Stimulated activated CD8-positive, alpha-beta memory T cell treated with anti-CD3 and anti-CD28 coated beads, Interleukin-15, amount 100 ng/mL, for 1 hour (primary cell): ENCODE results near the gene ZBED4.
"Not testable (repeated sequence)": the region's sequence is repeated elsewhere in the genome, so short reads cannot be mapped to it uniquely, and the experiment has no call there.

Experiments
- DNase-seq: peaks from one replicate; pipeline ENCODE4 v3.0.0-alpha.2; 2020; ENCODE audit warnings: low read depth

The ZBED4 gene, protein sequence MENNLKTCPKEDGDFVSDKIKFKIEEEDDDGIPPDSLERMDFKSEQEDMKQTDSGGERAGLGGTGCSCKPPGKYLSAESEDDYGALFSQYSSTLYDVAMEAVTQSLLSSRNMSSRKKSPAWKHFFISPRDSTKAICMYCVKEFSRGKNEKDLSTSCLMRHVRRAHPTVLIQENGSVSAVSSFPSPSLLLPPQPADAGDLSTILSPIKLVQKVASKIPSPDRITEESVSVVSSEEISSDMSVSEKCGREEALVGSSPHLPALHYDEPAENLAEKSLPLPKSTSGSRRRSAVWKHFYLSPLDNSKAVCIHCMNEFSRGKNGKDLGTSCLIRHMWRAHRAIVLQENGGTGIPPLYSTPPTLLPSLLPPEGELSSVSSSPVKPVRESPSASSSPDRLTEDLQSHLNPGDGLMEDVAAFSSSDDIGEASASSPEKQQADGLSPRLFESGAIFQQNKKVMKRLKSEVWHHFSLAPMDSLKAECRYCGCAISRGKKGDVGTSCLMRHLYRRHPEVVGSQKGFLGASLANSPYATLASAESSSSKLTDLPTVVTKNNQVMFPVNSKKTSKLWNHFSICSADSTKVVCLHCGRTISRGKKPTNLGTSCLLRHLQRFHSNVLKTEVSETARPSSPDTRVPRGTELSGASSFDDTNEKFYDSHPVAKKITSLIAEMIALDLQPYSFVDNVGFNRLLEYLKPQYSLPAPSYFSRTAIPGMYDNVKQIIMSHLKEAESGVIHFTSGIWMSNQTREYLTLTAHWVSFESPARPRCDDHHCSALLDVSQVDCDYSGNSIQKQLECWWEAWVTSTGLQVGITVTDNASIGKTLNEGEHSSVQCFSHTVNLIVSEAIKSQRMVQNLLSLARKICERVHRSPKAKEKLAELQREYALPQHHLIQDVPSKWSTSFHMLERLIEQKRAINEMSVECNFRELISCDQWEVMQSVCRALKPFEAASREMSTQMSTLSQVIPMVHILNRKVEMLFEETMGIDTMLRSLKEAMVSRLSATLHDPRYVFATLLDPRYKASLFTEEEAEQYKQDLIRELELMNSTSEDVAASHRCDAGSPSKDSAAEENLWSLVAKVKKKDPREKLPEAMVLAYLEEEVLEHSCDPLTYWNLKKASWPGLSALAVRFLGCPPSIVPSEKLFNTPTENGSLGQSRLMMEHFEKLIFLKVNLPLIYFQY

GRCh38 chr22:49852898-49853894, at the start of gene ZBED4:
TSS of gene ZBED4 (plus strand) at chr22:49853844. CDS start at chr22:49883663, 29,819 bp downstream.
- peak; percentile 92 for DNase-seq

DNA sequence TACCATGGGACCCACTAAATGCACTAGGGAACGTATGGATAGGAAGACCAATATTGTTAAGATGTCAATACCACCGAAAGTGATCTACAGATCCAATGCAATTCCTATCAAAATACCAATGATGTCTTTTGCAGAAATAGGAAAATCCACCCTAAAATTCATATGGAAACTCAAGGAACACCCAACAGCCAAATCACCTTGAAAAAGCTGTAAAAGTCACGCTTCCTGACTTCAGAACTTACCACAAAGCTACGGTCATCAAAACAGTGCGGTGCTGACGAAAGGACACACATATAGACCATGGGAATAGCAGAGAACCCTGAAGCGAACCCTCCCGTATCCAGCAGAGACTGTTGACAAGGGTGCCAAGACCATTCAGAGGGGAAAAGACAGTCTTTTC, 46.5 kb upstream of the ZBED4 start:
- DNase-seq = no peak

- no peak for DNase-seq
Measured at GRCh38 chr22:49807780-49808708, 45.6 kb upstream of the ZBED4 start.

GRCh38 chr22:49810363-49811019, 43.2 kb upstream of the ZBED4 start:
- DNase-seq = no peak

DNA sequence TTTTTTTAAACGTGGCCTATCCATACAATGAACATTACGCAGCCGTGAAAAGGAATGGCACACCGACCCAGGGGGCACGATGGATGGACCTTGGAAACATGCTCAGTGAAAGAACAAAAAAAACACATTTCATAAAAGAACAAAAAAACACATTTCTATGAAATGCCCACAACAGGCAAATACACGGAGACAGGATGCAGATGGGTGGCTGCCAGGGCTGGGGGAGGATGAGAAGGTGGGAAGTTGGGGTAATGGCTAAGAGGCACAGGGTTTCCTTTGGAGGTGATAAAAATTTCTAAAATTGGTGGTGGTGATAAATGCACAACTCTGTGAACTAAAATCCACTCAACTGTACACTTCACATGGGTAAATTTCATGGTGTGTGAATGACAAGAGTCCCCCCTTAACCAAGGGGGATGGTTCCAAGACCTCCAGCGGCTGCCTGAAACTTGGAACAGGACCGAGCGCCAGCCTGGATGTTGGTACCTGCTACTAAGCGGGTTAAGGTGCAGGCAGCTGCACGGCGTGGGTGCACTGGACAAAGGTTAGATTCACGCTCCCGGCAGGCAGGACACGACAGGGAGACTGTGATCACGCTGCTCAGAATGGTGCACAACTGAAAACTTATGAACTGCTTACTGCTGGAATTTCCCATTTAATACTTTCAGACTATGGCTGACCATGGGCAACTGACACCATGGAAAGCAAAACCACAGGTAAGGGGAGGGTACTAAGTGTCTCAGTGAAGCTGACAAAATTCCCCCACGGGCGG, 42.4 kb upstream of the ZBED4 start:
- DNase-seq = no peak

GRCh38 chr22:49812838-49813237, 40.8 kb upstream of the ZBED4 start:
- DNase-seq = no peak

DNA sequence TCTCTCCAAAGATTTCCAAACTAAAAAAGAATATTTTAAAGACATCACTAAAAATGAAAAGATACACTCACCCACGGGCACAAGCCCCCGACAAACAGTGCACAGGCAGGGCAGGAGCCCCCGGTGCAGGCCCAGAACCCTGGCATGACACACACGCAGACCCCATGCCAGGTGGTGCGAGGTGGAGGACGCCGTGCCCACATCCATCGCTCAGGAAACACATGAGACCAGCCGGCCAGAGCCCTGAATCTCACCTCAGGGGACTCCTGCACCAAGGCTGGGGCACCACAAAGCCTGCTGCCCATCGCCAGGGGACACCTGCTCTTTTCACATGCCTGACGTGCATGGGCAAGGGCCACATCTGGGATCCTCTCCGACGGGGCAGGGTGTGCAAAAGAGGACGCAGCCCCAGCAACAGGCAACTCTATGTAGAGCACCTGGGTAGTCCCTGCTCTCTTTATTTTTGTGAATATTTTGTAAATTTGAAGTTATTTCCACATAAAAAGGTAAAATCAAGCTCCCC, 39.4 kb upstream of the ZBED4 start:
- no peak for DNase-seq

DNA sequence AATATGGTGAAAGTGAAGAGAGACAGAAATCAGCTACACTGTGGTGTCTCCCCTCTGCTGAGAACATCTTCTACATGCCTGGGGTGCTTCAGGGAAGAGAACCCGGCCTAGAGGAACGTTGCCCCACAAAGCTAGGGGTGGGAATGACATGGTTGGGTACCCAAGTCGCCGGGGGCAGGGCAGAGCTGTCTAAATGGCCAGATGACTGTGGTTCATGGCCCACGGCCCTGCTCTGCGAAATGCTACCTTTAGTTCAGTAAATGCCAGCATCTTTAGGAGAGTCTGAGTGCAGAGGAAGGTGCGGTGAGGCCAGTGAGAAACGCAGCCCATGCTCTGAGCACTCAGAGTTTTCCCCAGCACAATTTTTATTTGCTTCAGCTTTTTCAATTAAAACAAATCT, 38.8 kb upstream of the ZBED4 start:
- no peak for DNase-seq

- no peak for DNase-seq
Measured at GRCh38 chr22:49815641-49816091, 38.0 kb upstream of the ZBED4 start.

GRCh38 chr22:49817359-49817758, 36.3 kb upstream of the ZBED4 start:
- no peak for DNase-seq

GRCh38 chr22:49820984-49821383, 32.7 kb upstream of the ZBED4 start:
- DNase-seq = no peak

DNA sequence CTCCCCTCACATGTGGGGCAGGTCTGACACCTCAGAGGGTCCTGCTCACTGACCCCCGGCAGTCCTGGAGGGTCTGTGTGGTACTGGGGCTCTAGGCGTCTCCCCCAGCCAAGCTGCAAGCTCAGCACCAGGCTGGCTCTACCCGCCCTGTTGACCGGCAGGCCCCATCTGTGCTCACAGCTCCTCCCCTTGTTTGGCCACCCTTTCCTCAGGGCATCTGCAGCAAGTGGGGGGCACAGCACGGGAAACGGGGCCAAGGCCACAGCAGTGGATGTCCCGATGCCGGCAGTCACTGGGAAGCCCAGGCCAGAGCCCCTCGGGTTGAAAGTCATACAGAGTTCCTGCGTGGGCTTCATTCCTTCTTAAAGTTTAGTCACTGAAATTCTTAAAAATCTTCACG, 31.9 kb upstream of the ZBED4 start:
- DNase-seq = not testable (repeated sequence)

GRCh38 chr22:49823289-49824045, 30.2 kb upstream of the ZBED4 start:
- no peak for DNase-seq

GRCh38 chr22:49824185-49824925, 29.3 kb upstream of the ZBED4 start:
- DNase-seq = no peak

DNA sequence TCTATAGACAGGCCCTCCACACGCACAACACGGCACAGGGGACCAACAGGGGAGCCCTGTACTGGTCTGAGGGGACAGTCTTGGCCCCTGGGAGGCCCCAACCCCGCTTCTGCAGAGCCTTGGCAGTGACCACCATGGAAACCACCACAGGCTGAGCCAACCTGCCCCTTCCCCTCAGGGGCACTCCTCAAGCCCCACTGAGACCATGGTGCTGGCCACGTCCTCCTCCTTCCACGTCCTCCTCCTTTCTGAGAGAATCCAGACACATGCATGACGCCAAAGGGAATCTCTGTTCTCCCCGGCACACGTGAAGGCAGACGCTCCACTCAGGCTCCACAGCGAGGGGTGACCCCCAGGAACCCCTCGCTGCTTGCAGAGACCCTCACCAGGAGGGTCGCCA, 28.7 kb upstream of the ZBED4 start:
- DNase-seq = no peak

GRCh38 chr22:49825436-49825835, 28.2 kb upstream of the ZBED4 start:
- DNase-seq = no peak
